Measurements from ENCODE around the gene ING1.

The ING1 gene

GRCh38 chr13:110758195-110758805 lies 44.8 kb downstream of the ING1 start:
- no peaks in the 10 kb centered on the region for H3K27me3 ChIP-seq (ENCODE audit: control insufficient read depth, insufficient read depth, low read length)
- H3K4me2 ChIP-seq (ENCODE audit: low read length), result no peak overlapping the region
- H3K4me3 ChIP-seq (ENCODE audit: low read length), result no peak overlapping the region
- H3K4me1 ChIP-seq (ENCODE audit: control insufficient read depth, insufficient read depth, low read length), result peaks cover 7% of the 10 kb centered on the region
- H3K9me3 ChIP-seq (replicated peaks; ENCODE audit: low read length), result no peaks in the 10 kb centered on the region
- H3K9ac ChIP-seq (ENCODE audit: low read depth, low read length), result no peak overlapping the region
- H3K36me3 ChIP-seq (ENCODE audit: insufficient read depth, low read length), result no peaks in the 10 kb centered on the region

- H3K4me3 ChIP-seq (ENCODE audit: low read length), result no peak overlapping the region
- H3K4me1 ChIP-seq (ENCODE audit: control insufficient read depth, insufficient read depth, low read length), result peaks cover 7% of the 10 kb centered on the region
- H3K9ac ChIP-seq (ENCODE audit: low read depth, low read length), result no peak overlapping the region
Observed at GRCh38 chr13:110759710-110760109, 46.2 kb downstream of the ING1 start.

DNA sequence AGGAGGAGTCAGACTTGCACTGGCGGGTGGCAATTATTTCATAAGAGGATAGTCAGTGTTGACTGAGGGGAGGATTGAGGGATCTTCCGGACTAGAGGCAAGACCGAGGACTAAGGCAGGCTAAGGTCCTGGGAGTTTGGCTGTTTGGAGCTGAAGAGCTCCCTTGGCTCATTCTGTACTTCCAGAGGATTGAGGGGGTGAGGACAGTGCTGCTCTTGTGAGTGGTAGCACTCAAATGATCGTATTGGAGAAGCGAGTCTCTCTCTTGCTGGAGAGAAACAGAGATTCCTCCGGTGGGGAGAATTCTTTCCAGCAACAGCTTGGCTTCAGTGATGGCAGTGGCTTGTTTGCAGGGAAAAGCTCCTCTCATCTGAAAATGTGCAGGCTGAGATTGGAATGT lies 47.1 kb downstream of the ING1 start:
- H3K4me2 ChIP-seq (ENCODE audit: low read length), result no peak overlapping the region
- no peak overlapping the region for H3K4me3 ChIP-seq (ENCODE audit: low read length)
- peaks cover 7% of the 10 kb centered on the region for H3K27me3 ChIP-seq (ENCODE audit: control insufficient read depth, insufficient read depth, low read length)
- no peaks in the 10 kb centered on the region for H3K9me3 ChIP-seq (replicated peaks; ENCODE audit: low read length)
- H3K36me3 ChIP-seq (ENCODE audit: insufficient read depth, low read length), result no peaks in the 10 kb centered on the region
- no peak overlapping the region for H3K9ac ChIP-seq (ENCODE audit: low read depth, low read length)
- H3K4me1 ChIP-seq (ENCODE audit: control insufficient read depth, insufficient read depth, low read length), result peaks cover 7% of the 10 kb centered on the region

More at GRCh38 chr13:110759710-110760109, 46.2 kb downstream of the ING1 start:
- Histone ChIP-seq H3K27me3 (ENCODE audit: control insufficient read depth, insufficient read depth, low read length) (peaks cover under 1% of the 10 kb centered on the region), H3K36me3 (ENCODE audit: insufficient read depth, low read length) (no peaks in the 10 kb centered on the region), H3K9me3 (replicated peaks; ENCODE audit: low read length) (no peaks in the 10 kb centered on the region), H3K4me2 (ENCODE audit: low read length) (no peak overlapping the region)

DNA sequence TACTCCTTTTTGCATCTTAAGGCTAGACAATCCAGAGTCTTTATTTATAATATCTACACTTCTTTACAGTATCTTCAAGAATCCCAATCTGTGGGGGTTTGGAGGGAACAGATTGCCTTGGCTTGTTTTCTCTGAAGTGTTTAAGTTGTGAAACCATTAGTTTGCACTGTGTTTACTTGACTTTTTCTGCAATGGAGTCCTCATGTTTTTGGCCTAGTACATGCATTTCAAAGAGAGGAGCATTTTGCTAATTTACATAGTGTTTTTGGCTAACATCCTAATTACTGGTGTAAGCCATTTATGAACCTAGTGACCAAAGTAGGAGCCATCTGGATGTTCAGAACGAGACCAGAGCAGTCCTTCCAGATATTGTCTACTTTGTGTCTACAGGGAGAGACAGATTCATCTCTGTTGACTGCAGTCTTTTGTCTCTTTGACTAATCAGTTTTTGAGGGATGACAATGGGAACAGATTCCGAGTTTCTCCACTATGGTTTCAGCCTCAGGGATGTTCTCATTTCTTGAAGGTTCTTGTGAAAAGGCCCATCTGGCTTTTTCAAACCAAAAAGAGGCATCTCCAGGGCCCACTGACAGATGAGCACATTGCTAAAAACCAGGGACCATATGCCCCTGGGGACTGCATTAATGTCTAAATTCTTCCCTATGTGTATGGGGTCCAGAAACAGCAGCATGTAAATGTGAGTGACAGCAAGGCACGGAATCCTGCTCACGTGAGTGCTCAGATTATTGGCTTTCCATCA lies 53.4 kb downstream of the ING1 start:
- Histone ChIP-seq H3K9me3 (replicated peaks; ENCODE audit: low read length) (no peaks in the 10 kb centered on the region), H3K4me3 (ENCODE audit: low read length) (no peak overlapping the region), H3K9ac (ENCODE audit: low read depth, low read length) (no peak overlapping the region), H3K4me2 (ENCODE audit: low read length) (no peak overlapping the region), H3K27me3 (ENCODE audit: control insufficient read depth, insufficient read depth, low read length) (peaks cover 31% of the 10 kb centered on the region), H3K4me1 (ENCODE audit: control insufficient read depth, insufficient read depth, low read length) (no peaks in the 10 kb centered on the region), H3K36me3 (ENCODE audit: insufficient read depth, low read length) (no peaks in the 10 kb centered on the region)

GRCh38 chr13:110767476-110767875 lies 54.0 kb downstream of the ING1 start:
- Histone ChIP-seq H3K4me2 (ENCODE audit: low read length) (no peak overlapping the region), H3K27me3 (ENCODE audit: control insufficient read depth, insufficient read depth, low read length) (peaks cover 37% of the 10 kb centered on the region), H3K9ac (ENCODE audit: low read depth, low read length) (no peak overlapping the region), H3K9me3 (replicated peaks; ENCODE audit: low read length) (no peaks in the 10 kb centered on the region), H3K4me3 (ENCODE audit: low read length) (no peak overlapping the region), H3K36me3 (ENCODE audit: insufficient read depth, low read length) (no peaks in the 10 kb centered on the region), H3K4me1 (ENCODE audit: control insufficient read depth, insufficient read depth, low read length) (no peaks in the 10 kb centered on the region)

GRCh38 chr13:110769097-110769496 lies 55.6 kb downstream of the ING1 start:
- Histone ChIP-seq H3K9ac (ENCODE audit: low read depth, low read length) (no peak overlapping the region), H3K27me3 (ENCODE audit: control insufficient read depth, insufficient read depth, low read length) (peaks cover 48% of the 10 kb centered on the region), H3K4me1 (ENCODE audit: control insufficient read depth, insufficient read depth, low read length) (no peaks in the 10 kb centered on the region), H3K9me3 (replicated peaks; ENCODE audit: low read length) (no peaks in the 10 kb centered on the region), H3K4me2 (ENCODE audit: low read length) (no peak overlapping the region), H3K4me3 (ENCODE audit: low read length) (no peak overlapping the region), H3K36me3 (ENCODE audit: insufficient read depth, low read length) (no peaks in the 10 kb centered on the region)

GRCh38 chr13:110770678-110771077 lies 57.2 kb downstream of the ING1 start:
- Histone ChIP-seq H3K4me1 (ENCODE audit: control insufficient read depth, insufficient read depth, low read length) (no peaks in the 10 kb centered on the region), H3K36me3 (ENCODE audit: insufficient read depth, low read length) (no peaks in the 10 kb centered on the region), H3K9ac (ENCODE audit: low read depth, low read length) (no peak overlapping the region), H3K4me3 (ENCODE audit: low read length) (no peak overlapping the region), H3K27me3 (ENCODE audit: control insufficient read depth, insufficient read depth, low read length) (peaks cover 51% of the 10 kb centered on the region), H3K4me2 (ENCODE audit: low read length) (no peak overlapping the region), H3K9me3 (replicated peaks; ENCODE audit: low read length) (no peaks in the 10 kb centered on the region)

GRCh38 chr13:110771194-110771593 lies 57.7 kb downstream of the ING1 start:
- Histone ChIP-seq H3K36me3 (ENCODE audit: insufficient read depth, low read length) (no peaks in the 10 kb centered on the region), H3K4me1 (ENCODE audit: control insufficient read depth, insufficient read depth, low read length) (no peaks in the 10 kb centered on the region), H3K9ac (ENCODE audit: low read depth, low read length) (no peak overlapping the region), H3K4me3 (ENCODE audit: low read length) (no peak overlapping the region), H3K4me2 (ENCODE audit: low read length) (no peak overlapping the region), H3K9me3 (replicated peaks; ENCODE audit: low read length) (no peaks in the 10 kb centered on the region), H3K27me3 (ENCODE audit: control insufficient read depth, insufficient read depth, low read length) (peaks cover 51% of the 10 kb centered on the region)

GRCh38 chr13:110772091-110772984 lies 58.8 kb downstream of the ING1 start:
- no peak overlapping the region for H3K4me2 ChIP-seq (ENCODE audit: low read length)
- H3K27me3 ChIP-seq (ENCODE audit: control insufficient read depth, insufficient read depth, low read length), result peaks cover 40% of the 10 kb centered on the region
- no peak overlapping the region for H3K4me3 ChIP-seq (ENCODE audit: low read length)
- no peaks in the 10 kb centered on the region for H3K9me3 ChIP-seq (replicated peaks; ENCODE audit: low read length)
- no peak overlapping the region for H3K9ac ChIP-seq (ENCODE audit: low read depth, low read length)
- H3K4me1 ChIP-seq (ENCODE audit: control insufficient read depth, insufficient read depth, low read length), result no peaks in the 10 kb centered on the region
- H3K36me3 ChIP-seq (ENCODE audit: insufficient read depth, low read length), result no peaks in the 10 kb centered on the region

Data from skeletal muscle satellite cell (primary cell).